ENCODE measurements around the gene TRIM14.

DNA sequence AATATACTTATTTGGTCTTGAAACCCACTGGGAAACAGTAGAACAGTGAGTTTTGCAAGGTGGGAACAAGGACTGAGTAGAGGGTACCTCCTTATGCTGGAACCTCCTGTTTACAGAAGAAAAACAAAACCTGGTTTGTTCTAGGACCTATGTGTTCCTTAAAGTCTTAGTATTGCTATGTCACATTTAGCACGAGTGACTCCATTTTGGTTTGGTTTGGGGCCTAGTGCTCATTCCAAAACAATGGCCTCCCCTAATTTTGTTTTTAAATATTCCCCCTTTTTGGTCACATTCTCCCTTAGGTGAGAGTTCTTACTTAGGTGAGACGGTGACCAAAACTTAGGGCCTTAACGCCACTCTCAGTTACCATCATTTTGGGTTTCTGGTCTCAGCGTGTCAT, 68.7 kb downstream of the TRIM14 start:
- TF ChIP-seq CTCF (IDR thresholded peaks at IDR 0.05) (no peak), POLR2A (IDR thresholded peaks at IDR 0.05) (no peak), POLR2AphosphoS5 (IDR thresholded peaks at IDR 0.05) (no peak)

Measured in breast epithelium (tissue), 3 donors.